CD8-positive, alpha-beta memory T cell (primary cell): ENCODE data around the gene MPDZ. TPM values are rescaled to one million over a fixed set of nuclear protein-coding genes. Genes with fewer than 3 reads are reported as not detected.

Source experiments
- CTCF ChIA-PET: fragments of 350-600 bp; sonication (Branson Sonifier 250); formaldehyde crosslinking; loops from one replicate; lab custom pipeline; 2021; ENCODE audit warnings: antibody characterized with exemption; lab: Charles Lee
- POLR2A ChIA-PET: fragments of 350-600 bp; sonication (Branson Sonifier 250); formaldehyde crosslinking; loops from one replicate; lab custom pipeline; 2021; ENCODE audit warnings: antibody characterized with exemption; lab: Charles Lee
- DNase-seq, 5 donors: peaks; one replicate each; pipeline versions ENCODE4 v3.0.0 to v3.0.0-alpha.2; 2020 to 2022; ENCODE audit warnings: mixed read lengths in 1 of 5
- H3K27ac ChIP-seq: one replicate; pipeline ENCODE4 v1.7.0; 2013; ENCODE audit warnings: low read depth, mild to moderate bottlenecking, low read length, moderate library complexity
- H3K27me3 ChIP-seq: 2 replicates; pipeline ENCODE4 v1.7.0; 2013; ENCODE audit warnings: low read length, mild to moderate bottlenecking; ENCODE audit not compliant: insufficient read depth, poor library complexity, severe bottlenecking
- H3K36me3 ChIP-seq: 2 replicates; pipeline ENCODE4 v1.7.0; 2013; ENCODE audit warnings: mild to moderate bottlenecking, low read length, moderate library complexity; ENCODE audit not compliant: insufficient read depth
- H3K4me1 ChIP-seq: 2 replicates; pipeline ENCODE4 v1.7.0; 2013; ENCODE audit warnings: mild to moderate bottlenecking, low read length, moderate library complexity; ENCODE audit not compliant: insufficient read depth
- H3K4me3 ChIP-seq: 2 replicates; pipeline ENCODE4 v1.7.0; 2013; ENCODE audit warnings: mild to moderate bottlenecking, low read length
- H3K9me3 ChIP-seq: 2 replicates; pipeline ENCODE4 v1.7.0; 2013; ENCODE audit warnings: mild to moderate bottlenecking, low read length
- H3K27ac Mint-ChIP-seq, 8 donors: one replicate each; pipeline ENCODE4 v1.8.0; 2020 to 2021; ENCODE audit warnings: mixed read lengths in 8 of 8, mild to moderate bottlenecking in 6 of 8, inconsistent platforms in 3 of 8, moderate library complexity in 3 of 8
- H3K27me3 Mint-ChIP-seq, 2 donors: one replicate each; pipeline ENCODE4 v1.8.0; 2020 to 2021; ENCODE audit warnings: mixed read lengths in 2 of 2, mild to moderate bottlenecking in 1 of 2, moderate library complexity in 1 of 2
- H3K36me3 Mint-ChIP-seq, 3 donors: one replicate each; pipeline ENCODE4 v1.8.0; 2020 to 2021; ENCODE audit warnings: mixed read lengths in 3 of 3, inconsistent platforms in 1 of 3, mild to moderate bottlenecking in 1 of 3
- H3K4me1 Mint-ChIP-seq, 3 donors: one replicate each; pipeline ENCODE4 v1.8.0; 2020 to 2021; ENCODE audit warnings: mixed read lengths in 3 of 3, inconsistent platforms in 1 of 3, mild to moderate bottlenecking in 1 of 3
- H3K4me3 Mint-ChIP-seq, 7 donors: one replicate each; pipeline ENCODE4 v1.8.0; 2020 to 2021; ENCODE audit warnings: mixed read lengths in 7 of 7, mild to moderate bottlenecking in 6 of 7, moderate library complexity in 4 of 7, inconsistent platforms in 2 of 7
- H3K9me3 Mint-ChIP-seq, 5 donors: one replicate each; pipeline ENCODE4 v1.8.0; 2020 to 2022; ENCODE audit warnings: mixed read lengths in 5 of 5, mild to moderate bottlenecking in 3 of 5, moderate library complexity in 2 of 5, inconsistent platforms in 1 of 5
- polyA plus RNA-seq: library from polyadenylated mRNA; unstranded; fragments of 300-500 nt; fragmentation: Illumina TruSeq; gene quantifications from one replicate; pipeline ENCODE4 v1.2.3, GENCODE V29; 2021
- total RNA-seq, 2 experiments: library from RNA; stranded (reverse); gene quantifications; one replicate each; pipeline ENCODE4 v1.2.3, GENCODE V29; 2021

The MPDZ gene
- total and polyA plus RNA-seq, 3 experiments from 2014 or later, result not detected

DNA sequence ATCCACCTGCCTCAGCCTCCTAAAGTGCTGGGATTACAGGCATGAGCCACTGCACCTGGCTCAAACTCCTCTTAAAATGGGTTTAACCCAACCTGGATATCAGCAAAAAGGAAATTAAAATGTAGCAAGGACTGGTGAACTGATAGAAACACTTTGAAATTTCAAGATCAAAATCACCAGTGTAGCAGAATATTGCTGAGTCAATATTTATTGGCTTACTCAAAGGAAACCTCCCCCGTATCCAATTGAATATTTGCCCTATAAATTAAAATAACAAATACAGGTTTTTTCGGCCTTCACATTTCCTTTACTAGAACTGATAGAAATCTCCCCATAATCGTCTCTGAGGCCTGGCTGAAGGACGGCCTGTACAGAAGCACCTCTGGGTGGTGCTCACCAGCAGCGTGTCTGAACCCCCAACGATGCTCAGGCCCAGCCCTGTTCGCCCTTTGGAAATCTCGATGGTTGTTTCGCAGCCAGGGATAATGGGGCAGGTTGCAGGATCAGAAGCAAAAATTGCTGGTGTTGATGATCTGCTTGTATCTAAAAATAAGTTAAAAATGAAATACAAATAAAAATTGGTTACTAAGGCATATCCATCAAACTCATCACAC, 156.6 kb downstream of the MPDZ start:
- H3K27me3 Mint-ChIP-seq, result no peaks in the 10 kb centered on the region
- no peaks in the 10 kb centered on the region for H3K4me1 ChIP-seq
- H3K27me3 ChIP-seq, result no peaks in the 10 kb centered on the region
- no peaks in the 10 kb centered on the region for H3K9me3 ChIP-seq
- no peak for DNase-seq
- no peaks in the 10 kb centered on the region for H3K36me3 ChIP-seq
- ChIA-PET CTCF (no interaction called here), POLR2A (no interaction called here)
- H3K36me3 Mint-ChIP-seq, result no peaks in the 10 kb centered on the region
- H3K4me3 ChIP-seq, result no peak overlapping the region
- H3K9me3 Mint-ChIP-seq, result peaks cover 3 to 41% (median 15%) of the 10 kb centered on the region in 5 donors
- H3K4me1 Mint-ChIP-seq, result no peaks in the 10 kb centered on the region
- no peak overlapping the region for H3K27ac Mint-ChIP-seq
- no peak overlapping the region for H3K4me3 Mint-ChIP-seq
- H3K27ac ChIP-seq, result no peak overlapping the region

GRCh38 chr9:13118313-13118712, 161.2 kb downstream of the MPDZ start:
- Mint-ChIP-seq H3K9me3 (peaks cover 2 to 31% (median 13%) of the 10 kb centered on the region in 5 donors), H3K4me3 (no peak overlapping the region), H3K27me3 (no peaks in the 10 kb centered on the region), H3K36me3 (no peaks in the 10 kb centered on the region), H3K27ac (no peak overlapping the region), H3K4me1 (no peaks in the 10 kb centered on the region)
- no peaks in the 10 kb centered on the region for H3K4me1 ChIP-seq
- DNase-seq, result no peak
- H3K9me3 ChIP-seq, result no peaks in the 10 kb centered on the region
- POLR2A ChIA-PET, result no interaction called here
- no peak overlapping the region for H3K27ac ChIP-seq
- H3K27me3 ChIP-seq, result no peaks in the 10 kb centered on the region
- H3K4me3 ChIP-seq, result no peak overlapping the region
- H3K36me3 ChIP-seq, result no peaks in the 10 kb centered on the region
- CTCF ChIA-PET, result no interaction called here

DNA sequence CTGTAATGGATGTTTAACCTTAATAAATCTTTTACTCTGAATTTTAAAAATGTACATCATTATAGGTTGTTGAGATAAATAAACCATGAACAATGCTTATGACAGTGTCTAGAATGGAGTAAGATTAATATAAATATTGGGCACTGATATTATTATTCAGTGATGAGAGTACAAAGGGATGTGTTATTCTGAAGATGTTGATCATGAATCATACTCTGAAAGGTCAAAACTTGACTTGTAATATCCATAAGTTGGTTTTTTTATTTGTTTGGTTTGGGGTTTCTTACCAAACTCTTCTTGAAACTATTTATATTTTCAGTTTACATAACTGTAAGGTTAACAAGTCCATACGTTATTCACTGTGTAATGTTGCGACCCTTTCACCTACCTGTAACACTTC, 163.2 kb downstream of the MPDZ start:
- peaks cover 4 to 34% (median 12%) of the 10 kb centered on the region in 5 donors for H3K9me3 Mint-ChIP-seq
- ChIA-PET CTCF (no interaction called here), POLR2A (no interaction called here)
- DNase-seq, result no peak
- H3K27me3 Mint-ChIP-seq, result no peaks in the 10 kb centered on the region
- Histone ChIP-seq H3K27me3 (no peaks in the 10 kb centered on the region), H3K27ac (no peak overlapping the region), H3K9me3 (no peaks in the 10 kb centered on the region), H3K36me3 (no peaks in the 10 kb centered on the region), H3K4me3 (no peak overlapping the region), H3K4me1 (no peaks in the 10 kb centered on the region)
- no peak overlapping the region for H3K27ac Mint-ChIP-seq
- no peaks in the 10 kb centered on the region for H3K36me3 Mint-ChIP-seq
- H3K4me3 Mint-ChIP-seq, result no peak overlapping the region
- no peaks in the 10 kb centered on the region for H3K4me1 Mint-ChIP-seq

- no peak for DNase-seq
- Histone ChIP-seq H3K9me3 (no peaks in the 10 kb centered on the region), H3K27ac (no peak overlapping the region), H3K4me3 (no peak overlapping the region), H3K36me3 (no peaks in the 10 kb centered on the region), H3K27me3 (no peaks in the 10 kb centered on the region), H3K4me1 (no peaks in the 10 kb centered on the region)
- ChIA-PET CTCF (no interaction called here), POLR2A (no interaction called here)
- Mint-ChIP-seq H3K27me3 (no peaks in the 10 kb centered on the region), H3K4me3 (no peak overlapping the region), H3K4me1 (no peaks in the 10 kb centered on the region), H3K9me3 (peaks cover 4 to 21% (median 8%) of the 10 kb centered on the region in 5 donors), H3K27ac (no peak overlapping the region), H3K36me3 (no peaks in the 10 kb centered on the region)
Measured at GRCh38 chr9:13113751-13114150, 165.7 kb downstream of the MPDZ start.

DNA sequence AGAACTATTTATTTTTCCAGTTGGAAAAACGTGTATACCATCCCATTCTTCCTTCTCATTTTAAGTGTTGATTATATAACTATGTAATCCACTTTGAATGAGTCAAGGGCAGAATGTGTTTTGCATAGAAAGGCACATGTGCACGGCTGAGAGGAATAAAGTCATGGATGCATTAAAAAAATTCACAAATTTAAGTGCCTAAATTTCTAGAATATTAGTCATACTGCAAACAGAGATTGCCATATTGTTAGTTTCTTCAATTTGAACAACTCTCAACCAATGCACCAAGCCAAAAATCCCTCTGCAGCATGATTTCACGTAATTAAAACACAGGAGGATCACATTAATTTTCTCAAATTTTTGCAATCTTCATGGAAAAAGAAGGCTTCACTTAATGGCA, 166.3 kb downstream of the MPDZ start:
- POLR2A ChIA-PET, result no interaction called here
- Histone ChIP-seq H3K27ac (no peak overlapping the region), H3K27me3 (no peaks in the 10 kb centered on the region), H3K4me3 (no peak overlapping the region), H3K4me1 (no peaks in the 10 kb centered on the region), H3K36me3 (no peaks in the 10 kb centered on the region), H3K9me3 (no peaks in the 10 kb centered on the region)
- Mint-ChIP-seq H3K36me3 (no peaks in the 10 kb centered on the region), H3K9me3 (peaks cover 3 to 18% (median 8%) of the 10 kb centered on the region in 5 donors), H3K27me3 (no peaks in the 10 kb centered on the region), H3K27ac (no peak overlapping the region), H3K4me1 (no peaks in the 10 kb centered on the region), H3K4me3 (no peak overlapping the region)
- no peak for DNase-seq
- CTCF ChIA-PET, result no interaction called here

- Mint-ChIP-seq H3K36me3 (no peaks in the 10 kb centered on the region), H3K27me3 (no peaks in the 10 kb centered on the region), H3K4me3 (no peak overlapping the region), H3K9me3 (peaks cover 3 to 23% (median 6%) of the 10 kb centered on the region in 5 donors), H3K27ac (no peak overlapping the region), H3K4me1 (no peaks in the 10 kb centered on the region)
- POLR2A ChIA-PET, result interaction anchor here (0.6 kb wide), 1 partner anchor 14 kb away, joined by 3 read pairs; no protein-coding TSS in a partner anchor
- Histone ChIP-seq H3K4me1 (no peaks in the 10 kb centered on the region), H3K36me3 (no peaks in the 10 kb centered on the region), H3K27ac (no peak overlapping the region), H3K27me3 (no peaks in the 10 kb centered on the region), H3K9me3 (no peaks in the 10 kb centered on the region), H3K4me3 (no peak overlapping the region)
- CTCF ChIA-PET, result no interaction called here
- no peak for DNase-seq
Measured at GRCh38 chr9:13111778-13112177, 167.7 kb downstream of the MPDZ start.

DNA sequence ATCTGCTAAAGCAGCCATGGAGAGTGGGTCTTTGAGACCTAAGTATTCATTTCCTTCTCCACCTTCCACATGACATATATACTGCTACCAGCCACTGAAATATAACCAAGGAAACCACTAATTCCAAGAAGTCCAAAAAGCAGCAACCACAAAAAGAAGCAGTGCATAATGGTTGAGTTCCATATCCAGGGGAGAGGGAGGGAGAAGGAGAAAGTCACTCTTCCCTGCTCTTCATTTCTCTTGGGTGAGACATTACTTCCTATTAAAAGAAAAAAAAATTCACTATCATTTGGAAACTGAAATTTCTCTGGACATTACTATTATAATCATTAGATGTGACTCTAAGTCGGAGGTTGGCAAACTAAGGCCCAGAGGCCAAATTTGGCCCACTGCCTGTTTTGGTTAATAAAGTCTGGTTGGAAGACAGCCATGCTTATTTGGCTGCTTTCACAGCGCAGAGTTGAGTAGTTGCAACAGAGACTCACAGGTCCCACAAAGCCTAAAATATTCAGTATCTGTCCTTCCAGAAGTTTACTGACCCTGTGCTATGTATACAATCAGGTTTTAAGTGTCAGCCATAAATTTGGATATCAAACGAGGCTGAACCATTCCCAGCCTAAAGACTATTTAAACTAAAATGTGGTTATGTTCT, 168.6 kb downstream of the MPDZ start:
- Mint-ChIP-seq H3K4me3 (no peak overlapping the region), H3K27ac (no peak overlapping the region), H3K4me1 (no peaks in the 10 kb centered on the region), H3K27me3 (no peaks in the 10 kb centered on the region), H3K9me3 (peaks cover 3 to 23% (median 6%) of the 10 kb centered on the region in 5 donors), H3K36me3 (no peaks in the 10 kb centered on the region)
- DNase-seq, result no peak
- ChIA-PET CTCF (no interaction called here), POLR2A (interaction anchor here (0.6 kb wide), 1 partner anchor 13 kb away, joined by 3 read pairs; no protein-coding TSS in a partner anchor)
- H3K9me3 ChIP-seq, result no peaks in the 10 kb centered on the region
- H3K27ac ChIP-seq, result no peak overlapping the region
- no peaks in the 10 kb centered on the region for H3K27me3 ChIP-seq
- no peaks in the 10 kb centered on the region for H3K36me3 ChIP-seq
- no peak overlapping the region for H3K4me3 ChIP-seq
- H3K4me1 ChIP-seq, result no peaks in the 10 kb centered on the region

DNA sequence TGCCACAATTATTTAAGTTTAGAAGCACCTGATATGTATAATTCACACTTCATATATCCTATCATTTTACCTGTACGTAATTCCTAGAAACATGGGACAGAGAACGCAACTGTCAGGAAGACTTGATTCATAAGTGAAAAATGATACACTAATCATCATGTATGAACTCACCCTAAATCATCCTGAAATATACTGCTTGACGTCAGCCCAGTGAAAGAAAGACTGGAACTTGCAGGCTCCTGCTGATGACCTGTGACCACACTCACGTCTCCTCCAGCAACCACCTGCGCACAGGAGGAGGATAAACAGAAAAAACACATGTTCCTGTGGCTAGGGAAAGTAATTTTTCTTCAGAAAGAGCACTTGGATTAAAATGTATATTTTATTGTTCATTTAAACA, 169.7 kb downstream of the MPDZ start:
- Histone ChIP-seq H3K27ac (no peak overlapping the region), H3K27me3 (no peaks in the 10 kb centered on the region), H3K4me3 (no peak overlapping the region), H3K36me3 (no peaks in the 10 kb centered on the region), H3K9me3 (no peaks in the 10 kb centered on the region), H3K4me1 (no peaks in the 10 kb centered on the region)
- H3K27me3 Mint-ChIP-seq, result no peaks in the 10 kb centered on the region
- peaks cover 3 to 23% (median 6%) of the 10 kb centered on the region in 5 donors for H3K9me3 Mint-ChIP-seq
- ChIA-PET CTCF (no interaction called here), POLR2A (no interaction called here)
- no peak for DNase-seq
- no peak overlapping the region for H3K4me3 Mint-ChIP-seq
- H3K36me3 Mint-ChIP-seq, result no peaks in the 10 kb centered on the region
- no peak overlapping the region for H3K27ac Mint-ChIP-seq
- H3K4me1 Mint-ChIP-seq, result no peaks in the 10 kb centered on the region
